Liver (tissue), 9 donors: ENCODE data around the gene HRH3. TPM values are rescaled to one million over a fixed set of nuclear protein-coding genes. Genes with fewer than 3 reads are reported as not detected.

Experiments
- DNase-seq: peaks from one replicate; pipeline ENCODE4 v3.0.0-alpha.2; 2017; ENCODE audit warnings: low spot score
- H3K27ac ChIP-seq, 2 donors: one replicate each; pipeline ENCODE4 v1.7.0; 2013; ENCODE audit warnings: inconsistent platforms in 2 of 2, low read length in 2 of 2, control low read depth in 1 of 2, low read depth in 1 of 2, mild to moderate bottlenecking in 1 of 2
- H3K27me3 ChIP-seq, 4 donors: one replicate each; pipeline versions ENCODE4 v1.6.1 to v1.7.0; 2013; ENCODE audit warnings: low read length in 3 of 4, inconsistent platforms in 1 of 4, mild to moderate bottlenecking in 1 of 4, moderate library complexity in 1 of 4; ENCODE audit not compliant: control insufficient read depth in 4 of 4, insufficient read depth in 4 of 4
- H3K36me3 ChIP-seq, 4 donors: one replicate each; pipeline versions ENCODE4 v1.6.1 to v1.7.0; 2013; ENCODE audit warnings: low read length in 3 of 4, mild to moderate bottlenecking in 3 of 4, low read depth in 1 of 4, moderate library complexity in 1 of 4; ENCODE audit not compliant: control insufficient read depth in 4 of 4, insufficient read depth in 3 of 4
- H3K4me1 ChIP-seq, 4 donors: one replicate each; pipeline versions ENCODE4 v1.6.1 to v1.7.0; 2013; ENCODE audit warnings: low read length in 3 of 4, mild to moderate bottlenecking in 3 of 4, moderate library complexity in 1 of 4; ENCODE audit not compliant: control insufficient read depth in 4 of 4, insufficient read depth in 4 of 4
- H3K4me3 ChIP-seq, 3 donors: one replicate each; pipeline versions ENCODE4 v1.6.1 to v1.7.0; 2013; ENCODE audit warnings: low read length in 3 of 3, control low read depth in 1 of 3, low read depth in 1 of 3, mild to moderate bottlenecking in 1 of 3
- H3K9ac ChIP-seq, 2 donors: one replicate each; pipeline ENCODE4 v1.7.0; 2013; ENCODE audit warnings: low read length in 2 of 2, mild to moderate bottlenecking in 2 of 2, moderate library complexity in 2 of 2, control low read depth in 1 of 2, low read depth in 1 of 2
- H3K9me3 ChIP-seq, 4 donors: one replicate each; pipeline versions ENCODE4 v1.6.1 to v1.7.0; 2013; ENCODE audit warnings: low read length in 3 of 4; ENCODE audit not compliant: control insufficient read depth in 4 of 4
- CTCF ChIP-seq: fragments of 150-350 bp; IDR thresholded peaks from 2 replicates; pipeline ENCODE4 v1.5.1; 2017; ENCODE audit warnings: improper control_type of control experiment, low read depth, low read length; ENCODE audit not compliant: missing input control
- EGR1 ChIP-seq, 2 donors: IDR thresholded peaks; 2 replicates each; pipeline ENCODE4 v1.6.1; 2016 to 2018; ENCODE audit warnings: antibody characterized with exemption in 2 of 2, low read depth in 2 of 2
- FOXA1 ChIP-seq: IDR thresholded peaks from 2 replicates; pipeline ENCODE4 v1.6.1; 2016; ENCODE audit warnings: antibody characterized with exemption
- FOXA2 ChIP-seq: IDR thresholded peaks from 2 replicates; pipeline ENCODE4 v1.6.1; 2016; ENCODE audit warnings: antibody characterized with exemption
- GABPA ChIP-seq, 2 donors: IDR thresholded peaks in 1 of 2; conservative IDR thresholded peaks in 1 of 2; 2 replicates each; pipeline ENCODE4 v1.6.1; 2016; ENCODE audit warnings: antibody characterized with exemption in 2 of 2, mild to moderate bottlenecking in 1 of 2, moderate library complexity in 1 of 2
- HNF4A ChIP-seq, 2 donors: conservative IDR thresholded peaks; 2 replicates each; pipeline ENCODE4 v1.6.1; 2016; ENCODE audit warnings: antibody characterized with exemption in 2 of 2, mild to moderate bottlenecking in 2 of 2
- HNF4G ChIP-seq: IDR thresholded peaks from 2 replicates; pipeline ENCODE4 v1.6.1; 2016; ENCODE audit warnings: antibody characterized with exemption
- JUND ChIP-seq, 2 donors: IDR thresholded peaks; 2 replicates each; pipeline ENCODE4 v1.6.1; 2016; ENCODE audit warnings: antibody characterized with exemption in 2 of 2
- NR2F2 ChIP-seq: IDR thresholded peaks from 2 replicates; pipeline ENCODE4 v1.6.1; 2016; ENCODE audit warnings: antibody characterized with exemption
- RAD21 ChIP-seq, 2 donors: IDR thresholded peaks; 2 replicates each; pipeline ENCODE4 v1.6.1; 2016; ENCODE audit warnings: antibody characterized with exemption in 2 of 2, mild to moderate bottlenecking in 2 of 2
- RXRA ChIP-seq, 2 donors: IDR thresholded peaks; 2 replicates each; pipeline ENCODE4 v1.6.1; 2017 to 2018; ENCODE audit warnings: antibody characterized with exemption in 2 of 2, mild to moderate bottlenecking in 1 of 2
- SP1 ChIP-seq: IDR thresholded peaks from 2 replicates; pipeline ENCODE4 v1.6.1; 2018; ENCODE audit warnings: antibody characterized with exemption, mild to moderate bottlenecking
- TAF1 ChIP-seq: conservative IDR thresholded peaks from 2 replicates; pipeline ENCODE4 v1.6.1; 2016; ENCODE audit warnings: antibody characterized with exemption, mild to moderate bottlenecking
- YY1 ChIP-seq: IDR thresholded peaks from 2 replicates; pipeline ENCODE4 v1.6.1; 2016; ENCODE audit warnings: antibody characterized with exemption, mild to moderate bottlenecking
- WGBS: extraction: QIAGEN DNeasy Blood & Tissue Kit; methylation state at CpG from one replicate; pipeline ENCODE4 v1.1.7; 2013; 5-methylcytosine and 5-hydroxymethylcytosine counted together
- polyA plus RNA-seq, 2 donors: library from polyadenylated mRNA; stranded (reverse) in 1 of 2; unstranded in 1 of 2; fragments of 200-250 nt in 1 of 2; fragments of >200 nt in 1 of 2; fragmentation: Nextera tagmentation in 1 of 2; extraction: Ambion mirVana in 1 of 2; gene quantifications; one replicate each; pipeline versions ENCODE4 v1.2.1 to v1.2.3, GENCODE V29; 2013 to 2015
- total RNA-seq, 2 donors: library from RNA; depleted of rRNA; stranded (reverse); fragments of >200 nt; gene quantifications; one replicate each; pipeline ENCODE4 v1.2.3, GENCODE V29; 2014
- TF ChIP-seq, protein P1 (sequence below): IDR thresholded peaks from 2 replicates; pipeline ENCODE4 v1.6.1; 2016; ENCODE audit warnings: antibody characterized with exemption
- TF ChIP-seq, protein P2 (sequence below): IDR thresholded peaks from 2 replicates; pipeline ENCODE4 v1.6.1; 2016; ENCODE audit warnings: antibody characterized with exemption, mild to moderate bottlenecking
- TF ChIP-seq, protein P3 (sequence below): IDR thresholded peaks from 2 replicates; pipeline ENCODE4 v1.6.1; 2016; ENCODE audit warnings: antibody characterized with exemption
- TF ChIP-seq, protein P4 (sequence below): IDR thresholded peaks from 2 replicates; pipeline ENCODE4 v1.6.1; 2016; ENCODE audit warnings: antibody characterized with exemption
- donor health status: healthy.
- donor health status: healthy.
- donor health status: healthy.
- donor health status: healthy.
- donor health status: healthy.

Gene HRH3
- total and polyA plus RNA-seq, 4 donors: not detected

GRCh38 chr20:62178316-62179161 lies 41.5 kb downstream of the HRH3 start:
- Histone ChIP-seq H3K9ac (peak overlapping the region; percentile 78 to 80), H3K27me3 (no peaks in the 10 kb centered on the region), H3K4me1 (peaks cover 3 to 41% (median 12%) of the 10 kb centered on the region in 4 donors), H3K36me3 (peaks cover 0 to 14% (median 4%) of the 10 kb centered on the region in 4 donors), H3K4me3 (peak overlapping the region in 2 of 3 donors; percentile 12 to 42), H3K9me3 (no peaks in the 10 kb centered on the region), H3K27ac (peak overlapping the region; percentile 97 to 98)
- no peak for DNase-seq
- TF ChIP-seq FOXA1 (no peak), YY1 (peak; percentile 88), SP1 (peak; percentile 96), HNF4A (conservative IDR thresholded peaks at IDR 0.05) (peak; percentile 83 to 85), EGR1 (IDR thresholded peaks at IDR 0.05; ENCODE audit: low read depth in 2 of 2) (no peak), GABPA (IDR thresholded peaks at IDR 0.05 in 1 of 2, conservative IDR thresholded peaks at IDR 0.05 in 1 of 2) (peak in 1 of 2 donors; percentile 50), RXRA (IDR thresholded peaks at IDR 0.05) (peak; percentile 74 to 76), JUND (IDR thresholded peaks at IDR 0.05) (no peak), HNF4G (peak; percentile 69), TAF1 (peak; percentile 92), NR2F2 (peak; percentile 54), FOXA2 (no peak), RAD21 (IDR thresholded peaks at IDR 0.05) (peak; percentile 23 to 44)
- TF ChIP-seq, protein P1, sequence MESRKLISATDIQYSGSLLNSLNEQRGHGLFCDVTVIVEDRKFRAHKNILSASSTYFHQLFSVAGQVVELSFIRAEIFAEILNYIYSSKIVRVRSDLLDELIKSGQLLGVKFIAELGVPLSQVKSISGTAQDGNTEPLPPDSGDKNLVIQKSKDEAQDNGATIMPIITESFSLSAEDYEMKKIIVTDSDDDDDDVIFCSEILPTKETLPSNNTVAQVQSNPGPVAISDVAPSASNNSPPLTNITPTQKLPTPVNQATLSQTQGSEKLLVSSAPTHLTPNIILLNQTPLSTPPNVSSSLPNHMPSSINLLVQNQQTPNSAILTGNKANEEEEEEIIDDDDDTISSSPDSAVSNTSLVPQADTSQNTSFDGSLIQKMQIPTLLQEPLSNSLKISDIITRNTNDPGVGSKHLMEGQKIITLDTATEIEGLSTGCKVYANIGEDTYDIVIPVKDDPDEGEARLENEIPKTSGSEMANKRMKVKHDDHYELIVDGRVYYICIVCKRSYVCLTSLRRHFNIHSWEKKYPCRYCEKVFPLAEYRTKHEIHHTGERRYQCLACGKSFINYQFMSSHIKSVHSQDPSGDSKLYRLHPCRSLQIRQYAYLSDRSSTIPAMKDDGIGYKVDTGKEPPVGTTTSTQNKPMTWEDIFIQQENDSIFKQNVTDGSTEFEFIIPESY: peak; percentile 57
- TF ChIP-seq, protein P2, sequence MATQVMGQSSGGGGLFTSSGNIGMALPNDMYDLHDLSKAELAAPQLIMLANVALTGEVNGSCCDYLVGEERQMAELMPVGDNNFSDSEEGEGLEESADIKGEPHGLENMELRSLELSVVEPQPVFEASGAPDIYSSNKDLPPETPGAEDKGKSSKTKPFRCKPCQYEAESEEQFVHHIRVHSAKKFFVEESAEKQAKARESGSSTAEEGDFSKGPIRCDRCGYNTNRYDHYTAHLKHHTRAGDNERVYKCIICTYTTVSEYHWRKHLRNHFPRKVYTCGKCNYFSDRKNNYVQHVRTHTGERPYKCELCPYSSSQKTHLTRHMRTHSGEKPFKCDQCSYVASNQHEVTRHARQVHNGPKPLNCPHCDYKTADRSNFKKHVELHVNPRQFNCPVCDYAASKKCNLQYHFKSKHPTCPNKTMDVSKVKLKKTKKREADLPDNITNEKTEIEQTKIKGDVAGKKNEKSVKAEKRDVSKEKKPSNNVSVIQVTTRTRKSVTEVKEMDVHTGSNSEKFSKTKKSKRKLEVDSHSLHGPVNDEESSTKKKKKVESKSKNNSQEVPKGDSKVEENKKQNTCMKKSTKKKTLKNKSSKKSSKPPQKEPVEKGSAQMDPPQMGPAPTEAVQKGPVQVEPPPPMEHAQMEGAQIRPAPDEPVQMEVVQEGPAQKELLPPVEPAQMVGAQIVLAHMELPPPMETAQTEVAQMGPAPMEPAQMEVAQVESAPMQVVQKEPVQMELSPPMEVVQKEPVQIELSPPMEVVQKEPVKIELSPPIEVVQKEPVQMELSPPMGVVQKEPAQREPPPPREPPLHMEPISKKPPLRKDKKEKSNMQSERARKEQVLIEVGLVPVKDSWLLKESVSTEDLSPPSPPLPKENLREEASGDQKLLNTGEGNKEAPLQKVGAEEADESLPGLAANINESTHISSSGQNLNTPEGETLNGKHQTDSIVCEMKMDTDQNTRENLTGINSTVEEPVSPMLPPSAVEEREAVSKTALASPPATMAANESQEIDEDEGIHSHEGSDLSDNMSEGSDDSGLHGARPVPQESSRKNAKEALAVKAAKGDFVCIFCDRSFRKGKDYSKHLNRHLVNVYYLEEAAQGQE: peak; percentile 93
- TF ChIP-seq, protein P3, sequence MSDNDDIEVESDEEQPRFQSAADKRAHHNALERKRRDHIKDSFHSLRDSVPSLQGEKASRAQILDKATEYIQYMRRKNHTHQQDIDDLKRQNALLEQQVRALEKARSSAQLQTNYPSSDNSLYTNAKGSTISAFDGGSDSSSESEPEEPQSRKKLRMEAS: peak; percentile 70
- TF ChIP-seq, protein P4, sequence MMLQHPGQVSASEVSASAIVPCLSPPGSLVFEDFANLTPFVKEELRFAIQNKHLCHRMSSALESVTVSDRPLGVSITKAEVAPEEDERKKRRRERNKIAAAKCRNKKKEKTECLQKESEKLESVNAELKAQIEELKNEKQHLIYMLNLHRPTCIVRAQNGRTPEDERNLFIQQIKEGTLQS: no peak
- 39% methylated on average over 19 of the region's 19 CpGs for WGBS

DNA sequence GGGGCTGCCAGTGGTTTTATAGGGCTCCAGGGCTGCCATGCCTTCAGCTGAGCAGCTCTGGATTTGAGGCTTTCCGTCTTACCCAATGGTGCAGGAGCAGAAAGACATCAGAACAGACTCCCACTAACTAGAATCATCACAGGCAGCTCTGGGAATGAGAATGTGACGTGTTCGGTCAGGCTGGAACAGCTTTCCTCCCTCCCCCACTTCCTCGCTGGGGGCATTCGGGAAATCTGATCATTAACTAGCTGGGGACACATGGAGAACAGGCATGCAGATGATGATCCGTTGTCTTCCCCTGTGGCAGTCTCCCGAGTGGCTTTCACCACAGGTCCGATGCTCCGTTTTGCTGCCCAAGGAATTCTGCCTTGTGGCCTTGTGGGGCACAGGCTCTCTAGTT lies 42.8 kb downstream of the HRH3 start:
- H3K27me3 ChIP-seq: no peaks in the 10 kb centered on the region
- H3K27ac ChIP-seq: peak overlapping the region; percentile 97 to 98
- H3K9me3 ChIP-seq: no peaks in the 10 kb centered on the region
- no peak for DNase-seq
- peaks cover 0 to 19% (median 6%) of the 10 kb centered on the region in 4 donors for H3K36me3 ChIP-seq
- peaks cover 3 to 37% (median 11%) of the 10 kb centered on the region in 4 donors for H3K4me1 ChIP-seq
- H3K4me3 ChIP-seq: no peak overlapping the region
- peak overlapping the region in 1 of 2 donors; percentile 75 for H3K9ac ChIP-seq
- 40% methylated on average over 9 of the region's 9 CpGs for WGBS
- no peak for TF ChIP-seq NR2F2
- TF ChIP-seq, protein P3: peak; percentile 75
- peak; percentile 84 for TF ChIP-seq YY1
- TF ChIP-seq GABPA (IDR thresholded peaks at IDR 0.05 in 1 of 2, conservative IDR thresholded peaks at IDR 0.05 in 1 of 2): peak in 1 of 2 donors; percentile 68
- TF ChIP-seq RXRA (IDR thresholded peaks at IDR 0.05): peak; percentile 53 to 79
- peak; percentile 66 for TF ChIP-seq SP1
- TF ChIP-seq HNF4G: no peak
- TF ChIP-seq CTCF: no peak
- TF ChIP-seq JUND (IDR thresholded peaks at IDR 0.05): peak in 1 of 2 donors; percentile 32
- no peak for TF ChIP-seq FOXA2
- TF ChIP-seq, protein P2: peak; percentile 87
- TF ChIP-seq TAF1: peak; percentile 68
